ENCODE data around the gene CD200.

GRCh38 chr3:112377568-112378071, 44.7 kb downstream of the CD200 start:
- TF ChIP-seq EZH2 (IDR thresholded peaks at IDR 0.05; ENCODE audit: borderline replicate concordance, low read length), result no peak
- no peak for TF ChIP-seq CTCF (conservative IDR thresholded peaks at IDR 0.05 in 1 of 2, IDR thresholded peaks at IDR 0.05 in 1 of 2; ENCODE audit: extremely low read depth in 1 of 2, insufficient read depth in 1 of 2, low read depth in 1 of 2, low read length in 2 of 2)
